GM18505 (cell line): Measurements from ENCODE around the gene STRN4.
"Not testable (repeated sequence)": the region's sequence is repeated elsewhere in the genome, so short reads cannot be mapped to it uniquely, and the experiment has no call there.

Experiments used
- ATAC-seq: cut with Tn5 transposase; IDR thresholded peaks from one replicate; pipeline ENCODE4 v1.9.1; 2021; ENCODE audit not compliant: unreplicated experiment
- POLR2A ChIP-seq: IDR thresholded peaks from 4 replicates; pipeline ENCODE4 v1.6.1; 2011; ENCODE audit warnings: borderline replicate concordance; ENCODE audit not compliant: insufficient read depth, insufficient read length; ENCODE audit errors: extremely low read depth

The STRN4 gene

DNA sequence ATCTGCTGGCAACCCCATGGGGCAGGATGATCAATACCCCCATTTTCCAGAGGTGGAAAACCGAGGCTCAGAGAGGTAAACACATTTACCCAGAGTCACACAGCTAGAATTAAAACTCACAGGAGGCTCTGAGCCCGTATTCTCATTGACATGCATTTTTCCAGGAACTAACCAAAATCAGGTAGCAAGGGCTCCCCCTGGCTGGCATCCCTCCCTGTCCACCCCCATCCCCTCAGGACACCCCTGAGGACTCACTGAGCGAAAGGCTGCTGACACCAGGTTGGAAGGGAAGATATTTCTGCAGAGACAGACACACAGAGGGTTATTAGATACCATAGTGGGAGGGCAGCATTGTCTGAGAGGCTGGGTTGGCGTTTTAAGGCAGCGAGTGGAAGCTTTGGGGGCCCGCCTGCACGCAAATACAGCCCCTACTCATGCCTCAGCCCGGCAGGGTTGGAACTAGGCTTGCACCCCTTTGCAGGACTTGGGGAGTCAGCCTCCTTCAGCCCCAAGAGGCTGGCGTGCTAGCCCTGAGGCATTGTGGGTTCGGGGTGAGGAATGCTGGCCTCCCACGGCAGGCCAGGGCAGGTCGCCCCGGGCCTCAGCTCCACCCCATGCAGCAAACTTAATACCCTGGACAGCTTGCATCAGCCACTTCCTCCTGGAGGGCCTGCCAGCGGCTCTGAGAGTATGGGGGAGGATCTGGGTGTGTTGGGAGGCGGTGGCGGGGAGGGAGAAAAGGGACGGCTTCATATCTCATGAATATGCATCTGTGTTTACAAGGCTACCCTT is 38.2 kb upstream of the STRN4 start:
- TF ChIP-seq POLR2A: peak; percentile 56
- ATAC-seq: no peak

- no peak for TF ChIP-seq POLR2A
Observed at GRCh38 chr19:46783670-46784069, 37.4 kb upstream of the STRN4 start.

GRCh38 chr19:46782355-46783019 is 36.2 kb upstream of the STRN4 start:
- TF ChIP-seq POLR2A: no peak
- no peak for ATAC-seq

More at GRCh38 chr19:46783670-46784069, 37.4 kb upstream of the STRN4 start:
- no peak for ATAC-seq

DNA sequence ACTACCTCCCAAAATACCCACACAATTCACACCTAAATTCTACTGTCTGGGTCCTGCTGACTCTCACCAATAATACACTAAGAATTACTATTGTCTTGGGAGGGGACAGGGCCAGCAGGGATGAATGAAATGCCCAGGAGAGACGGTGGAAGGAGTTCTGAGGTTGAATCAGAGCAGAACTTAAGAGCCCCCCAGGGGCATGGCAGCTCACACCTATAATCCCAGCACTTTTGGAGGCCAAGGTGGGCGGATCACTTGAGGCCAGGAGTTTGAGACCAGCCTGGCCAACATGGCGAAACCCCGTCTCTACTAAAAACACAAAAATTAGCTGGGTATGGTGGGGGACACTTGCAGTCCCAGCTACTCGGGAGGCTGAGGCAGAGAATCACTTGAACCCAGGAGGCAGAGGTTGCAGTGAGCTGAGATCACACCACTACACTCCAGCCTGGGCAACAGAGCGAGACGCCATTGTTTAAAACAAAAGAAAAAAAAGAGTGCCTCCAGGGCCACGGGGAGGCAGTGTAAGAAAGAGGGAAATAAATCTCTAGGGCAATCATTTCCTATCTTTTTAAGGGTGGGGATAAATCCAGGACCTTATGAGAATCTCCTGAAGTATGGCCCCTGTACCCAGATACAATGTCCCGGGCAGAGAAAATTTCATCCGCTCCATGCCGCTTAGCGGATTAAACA is 31.9 kb upstream of the STRN4 start:
- ATAC-seq: not testable (repeated sequence)

DNA sequence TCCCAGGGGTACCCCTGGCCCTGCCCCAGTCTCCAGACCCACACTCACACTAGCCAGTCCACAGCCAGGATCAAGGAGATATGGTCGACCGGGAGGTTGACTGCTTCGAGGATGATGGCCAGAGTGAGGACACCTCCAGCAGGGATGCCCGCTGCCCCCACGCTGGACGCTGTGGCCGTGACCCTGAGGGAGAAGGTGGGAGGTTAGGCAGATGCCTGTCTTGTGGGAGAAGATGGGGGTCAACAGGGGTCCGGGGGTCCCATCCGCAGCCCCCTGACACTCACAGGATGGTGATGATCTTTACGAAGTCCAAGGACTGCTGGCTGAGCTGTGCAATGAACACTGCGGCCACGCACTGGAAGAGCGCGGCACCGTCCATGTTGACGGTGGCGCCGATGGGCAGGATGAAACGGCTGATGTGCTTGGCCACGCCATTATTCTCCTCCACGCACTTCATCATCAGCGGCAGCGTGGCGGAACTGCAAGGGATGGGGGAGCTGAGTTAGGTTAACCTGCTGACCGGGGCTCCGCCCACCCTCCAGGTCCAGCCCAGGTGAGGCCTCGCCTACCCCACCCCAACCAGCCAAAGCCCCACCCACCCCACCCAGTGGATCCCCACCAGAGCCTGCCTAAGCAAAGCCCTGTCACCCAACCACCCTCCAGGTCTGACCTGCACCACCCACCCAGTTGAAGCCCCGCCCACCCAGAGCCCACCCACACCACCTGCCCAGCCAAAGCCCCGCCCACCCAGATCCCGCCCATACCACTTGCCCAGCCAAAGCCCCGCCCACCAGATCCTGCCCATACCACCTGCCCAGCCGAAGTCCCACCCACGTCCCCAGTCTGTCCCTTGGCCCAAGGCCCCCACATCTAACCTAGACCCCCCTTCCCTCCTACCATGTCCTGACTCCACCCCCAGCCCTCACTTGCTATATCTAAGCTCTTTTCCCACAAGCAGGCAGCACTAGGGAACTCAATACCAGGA is 31.0 kb upstream of the STRN4 start:
- TF ChIP-seq POLR2A: no peak
- ATAC-seq: no peak

- no peak for TF ChIP-seq POLR2A
- no peak for ATAC-seq
Observed at GRCh38 chr19:46775642-46776258, 29.5 kb upstream of the STRN4 start.

GRCh38 chr19:46773018-46773399 is 26.8 kb upstream of the STRN4 start:
- no peak for ATAC-seq
- no peak for TF ChIP-seq POLR2A

DNA sequence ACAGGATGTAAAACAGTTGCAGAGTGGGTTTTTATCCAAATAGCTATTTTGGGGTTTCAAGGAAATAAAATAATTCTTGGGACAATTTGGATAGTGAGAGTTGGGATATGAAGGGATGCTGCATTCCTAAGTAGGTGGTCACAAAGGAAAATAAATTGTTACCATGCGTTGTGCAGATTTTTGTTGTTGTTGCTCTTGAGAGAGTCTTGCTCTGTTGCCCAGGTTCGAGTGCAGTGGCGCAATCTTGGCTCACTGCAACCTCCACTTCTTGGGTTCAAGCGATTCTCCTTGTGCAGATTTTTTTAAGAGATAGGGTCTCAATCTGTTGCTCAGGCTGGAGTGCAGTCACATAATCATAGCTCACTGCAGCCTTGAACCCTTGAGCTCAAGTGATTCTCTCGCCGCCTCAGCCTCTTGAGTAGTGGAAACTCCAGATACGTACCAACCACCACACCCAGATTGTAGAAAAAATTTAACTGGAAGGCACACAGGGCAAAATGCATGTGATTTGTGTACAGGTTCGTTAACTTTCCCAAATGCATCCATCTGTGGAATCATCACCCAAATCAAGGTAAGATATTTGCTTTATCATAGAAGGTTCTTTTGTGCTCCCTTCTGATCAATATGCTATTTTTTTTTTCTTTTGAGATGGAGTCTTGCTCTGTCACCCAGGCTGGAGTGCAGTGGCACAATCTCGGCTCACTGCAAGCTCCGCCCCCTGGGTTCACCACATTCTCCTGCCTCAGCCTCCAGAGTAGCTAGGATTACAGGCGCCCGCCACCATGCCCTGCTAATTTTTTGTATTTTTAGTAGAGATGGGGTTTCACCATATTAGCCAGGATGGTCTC is 26.1 kb upstream of the STRN4 start:
- ATAC-seq: no peak
- TF ChIP-seq POLR2A: no peak

DNA sequence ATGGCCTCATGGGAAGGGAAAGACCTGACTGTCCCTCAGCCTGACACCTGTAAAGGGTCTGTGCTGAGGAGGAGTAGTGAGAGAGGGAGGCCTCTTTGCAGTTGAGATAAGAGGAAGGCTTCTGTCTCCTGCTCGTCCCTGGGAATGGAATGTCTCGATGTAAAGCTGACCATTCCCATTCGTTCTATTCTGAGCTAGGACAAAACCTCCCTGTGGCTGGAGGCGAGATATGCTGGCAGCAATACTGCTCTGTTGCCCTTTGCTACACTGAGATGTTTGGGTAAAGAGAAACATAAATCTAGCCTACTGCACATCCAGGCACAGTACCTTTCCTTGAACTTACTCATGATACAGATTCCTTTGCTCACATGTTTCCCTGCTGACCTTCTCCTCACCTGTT is 22.5 kb upstream of the STRN4 start:
- ATAC-seq: not testable (repeated sequence)

DNA sequence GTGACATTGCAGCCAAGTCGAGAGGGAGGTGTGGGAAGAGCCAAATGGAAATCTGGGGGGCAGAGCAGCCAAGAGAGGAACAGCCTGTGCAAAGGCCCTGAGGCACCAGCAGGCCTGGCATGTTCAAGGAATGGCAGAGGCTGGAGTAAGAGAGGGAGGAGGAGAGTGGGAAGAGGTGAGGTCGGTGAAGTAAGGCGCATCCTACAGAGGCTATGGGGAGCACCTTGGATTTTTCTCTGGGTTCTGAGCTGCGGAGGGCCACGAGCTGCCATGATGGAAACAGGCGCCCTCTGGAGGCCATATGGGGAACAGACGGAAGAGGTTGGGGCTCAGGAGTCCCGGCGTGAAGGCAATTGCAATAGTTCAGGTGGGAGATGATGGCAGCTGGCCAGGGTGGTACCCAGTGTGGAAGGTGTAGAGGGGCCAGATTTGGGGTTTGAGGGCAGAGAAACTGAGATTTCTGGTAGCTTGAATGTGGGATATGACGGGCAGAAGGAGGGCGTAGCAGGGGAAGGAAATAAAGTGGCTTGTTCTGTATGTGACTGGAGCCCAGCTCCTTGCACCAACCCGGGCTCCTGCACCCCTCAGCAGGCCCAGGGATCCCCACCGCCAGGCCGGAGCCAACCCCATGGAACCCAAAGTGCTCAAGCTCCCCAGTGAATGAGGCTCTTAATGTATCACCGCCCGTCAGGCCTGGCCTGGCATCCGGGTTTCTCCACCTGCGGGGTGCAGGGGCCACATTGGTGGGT is 20.5 kb upstream of the STRN4 start:
- TF ChIP-seq POLR2A: no peak
- no peak for ATAC-seq

- TF ChIP-seq POLR2A: no peak
- no peak for ATAC-seq
Observed at GRCh38 chr19:46764817-46765291, 18.6 kb upstream of the STRN4 start.

- ATAC-seq: no peak
- TF ChIP-seq POLR2A: no peak
Observed at GRCh38 chr19:46762245-46762890, 16.1 kb upstream of the STRN4 start.
